GM18520 (cell line): ENCODE data around the gene SPAG8.

Source experiments
- ATAC-seq: cut with Tn5 transposase; IDR thresholded peaks from one replicate; pipeline ENCODE4 v1.9.1; 2021; ENCODE audit not compliant: unreplicated experiment

The SPAG8 gene

DNA sequence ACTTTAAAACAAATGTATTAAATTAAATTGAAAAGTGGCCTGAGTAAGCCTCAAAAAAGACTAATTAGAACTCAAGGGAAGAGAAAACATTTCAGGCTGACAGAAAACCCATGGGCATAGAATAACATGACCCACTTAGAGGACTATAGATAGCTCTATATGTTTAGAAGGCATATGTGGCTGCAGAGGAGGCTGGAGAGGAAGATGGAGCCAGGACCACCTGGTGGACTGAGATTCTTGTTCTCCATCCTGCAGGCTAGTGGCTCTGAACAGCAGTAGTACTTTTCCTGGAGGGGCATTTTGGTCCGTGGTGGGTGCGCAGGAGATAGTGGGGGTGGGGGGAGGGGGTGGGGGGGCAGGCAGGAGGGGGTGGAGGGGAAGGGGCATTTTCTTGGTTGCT is 31.0 kb downstream of the SPAG8 start:
- ATAC-seq = no peak

GRCh38 chr9:35778496-35778895 is 33.6 kb downstream of the SPAG8 start:
- ATAC-seq = no peak

DNA sequence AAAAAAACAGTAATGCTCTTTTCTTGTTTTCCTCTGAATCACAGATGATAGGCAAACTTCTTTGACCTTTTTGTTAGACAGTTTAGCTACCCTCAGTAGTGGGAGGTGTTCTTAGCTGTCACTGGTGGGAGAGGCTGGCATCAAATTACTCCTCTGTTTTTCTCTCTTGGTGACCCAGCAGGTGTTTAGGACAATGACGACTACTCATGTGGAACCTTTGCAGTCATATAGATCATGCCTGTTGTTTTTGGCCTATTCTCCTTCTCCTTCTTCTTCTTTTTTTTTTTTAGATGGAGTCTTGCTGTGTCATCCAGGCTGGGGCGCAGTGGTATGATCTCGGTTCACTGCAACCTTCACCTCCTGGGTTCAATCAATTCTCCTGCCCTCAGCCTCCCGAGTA is 36.0 kb downstream of the SPAG8 start:
- ATAC-seq = no peak

GRCh38 chr9:35774907-35775635 is 37.0 kb downstream of the SPAG8 start:
- ATAC-seq = no peak

DNA sequence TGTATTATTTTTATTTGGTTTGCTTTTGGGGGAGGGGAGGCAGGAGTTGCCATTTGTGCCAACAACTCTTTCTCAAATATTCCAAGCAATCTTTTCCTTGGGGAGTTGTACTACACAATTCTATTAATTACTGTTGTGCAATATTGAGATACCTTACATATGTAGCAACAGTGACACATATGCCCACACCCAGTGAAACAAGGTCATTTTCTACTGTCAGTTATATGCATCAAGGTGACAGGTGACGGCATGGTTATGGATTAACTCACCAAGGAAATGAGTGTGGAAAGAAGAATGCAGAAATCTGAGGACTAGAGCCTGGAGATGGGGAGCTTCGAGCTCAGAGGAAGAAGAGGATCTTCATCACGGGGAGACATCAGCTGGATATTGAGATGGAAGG is 40.1 kb downstream of the SPAG8 start:
- ATAC-seq = no peak

- no peak for ATAC-seq
Observed at GRCh38 chr9:35771534-35771933, 40.5 kb downstream of the SPAG8 start.

- no peak for ATAC-seq
Observed at GRCh38 chr9:35771075-35771433, 41.0 kb downstream of the SPAG8 start.

GRCh38 chr9:35769763-35770162 is 42.3 kb downstream of the SPAG8 start:
- ATAC-seq = no peak

GRCh38 chr9:35767458-35767857 is 44.6 kb downstream of the SPAG8 start:
- ATAC-seq = no peak

DNA sequence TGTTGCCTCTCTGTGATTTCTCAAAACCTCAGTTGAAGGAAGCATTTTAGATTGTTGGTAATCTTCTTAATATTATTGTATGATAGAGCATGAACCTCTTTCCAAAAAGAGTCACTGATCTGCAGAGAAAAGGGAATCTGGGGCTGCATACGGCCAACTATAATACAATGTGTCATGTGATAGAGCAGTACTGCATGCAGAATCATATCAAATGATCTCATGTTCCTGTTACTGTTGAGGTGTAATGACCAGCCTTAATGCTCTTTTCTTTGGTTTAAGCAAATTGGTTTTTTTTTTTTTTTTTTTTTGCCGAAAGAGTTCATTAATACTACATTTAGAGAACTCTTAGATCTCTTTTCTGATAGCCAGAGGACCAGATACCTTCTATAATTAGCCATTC is 45.1 kb downstream of the SPAG8 start:
- no peak for ATAC-seq

GRCh38 chr9:35763803-35764202 is 48.3 kb downstream of the SPAG8 start:
- no peak for ATAC-seq

- ATAC-seq = no peak
Observed at GRCh38 chr9:35763181-35763580, 48.9 kb downstream of the SPAG8 start.

DNA sequence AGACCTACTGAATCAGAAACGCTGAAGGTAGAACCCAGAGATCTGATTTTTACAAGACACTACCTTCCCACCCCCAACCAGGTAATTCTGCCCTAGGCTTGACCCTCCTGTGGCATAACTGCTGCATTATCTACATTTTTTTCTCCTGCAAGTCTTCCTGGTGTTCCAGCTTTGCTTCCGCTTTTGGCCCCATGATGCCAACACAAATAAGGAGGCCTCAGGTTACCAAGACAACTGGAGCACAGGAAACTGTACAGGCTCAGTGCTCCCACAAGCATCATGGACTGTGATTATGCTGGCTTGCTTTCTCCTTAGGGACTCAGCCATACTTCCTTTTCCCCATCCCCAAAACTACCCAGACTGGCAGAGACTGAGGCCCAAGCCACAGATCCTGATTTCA is 51.4 kb downstream of the SPAG8 start:
- ATAC-seq = no peak

- no peak for ATAC-seq
Observed at GRCh38 chr9:35759795-35760194, 52.3 kb downstream of the SPAG8 start.
